ENCODE results near the gene CD300LG.

The CD300LG gene

GRCh38 chr17:43907998-43908721 lies 61.2 kb downstream of the CD300LG start:
- no peak for DNase-seq

GRCh38 chr17:43909537-43910231 lies 62.7 kb downstream of the CD300LG start:
- DNase-seq: no peak

- no peak for DNase-seq
Measured at GRCh38 chr17:43911904-43912303, 64.9 kb downstream of the CD300LG start.

- no peak for DNase-seq
Measured at GRCh38 chr17:43912635-43913304, 65.8 kb downstream of the CD300LG start.
